Activated T-cell treated with anti-CD3 and anti-CD28 coated beads, Interleukin-2, amount 50 U/mL, for 24 hours (primary cell): ENCODE measurements around the gene METAP1.
"Not testable (repeated sequence)": the region's sequence is repeated elsewhere in the genome, so short reads cannot be mapped to it uniquely, and the experiment has no call there.

ENCODE experiments used
- DNase-seq: peaks from one replicate; pipeline ENCODE4 v3.0.0-alpha.2; 2020
- H3K27ac Mint-ChIP-seq: 2 replicates; pipeline ENCODE4 v1.8.0; 2020; ENCODE audit warnings: mild to moderate bottlenecking, mixed read lengths
- H3K27me3 Mint-ChIP-seq: 2 replicates; pipeline ENCODE4 v1.8.0; 2020; ENCODE audit warnings: mixed read lengths
- H3K36me3 Mint-ChIP-seq: 2 replicates; pipeline ENCODE4 v1.8.0; 2020; ENCODE audit warnings: low read depth, mixed read lengths
- H3K4me1 Mint-ChIP-seq: 2 replicates; pipeline ENCODE4 v1.8.0; 2020; ENCODE audit warnings: low read depth, mixed read lengths
- H3K4me3 Mint-ChIP-seq: 2 replicates; pipeline ENCODE4 v1.8.0; 2020; ENCODE audit warnings: mild to moderate bottlenecking, moderate library complexity, mixed read lengths
- H3K9me3 Mint-ChIP-seq: 2 replicates; pipeline ENCODE4 v1.8.0; 2020; ENCODE audit warnings: mixed read lengths

METAP1 gene

GRCh38 chr4:99088023-99088449 is 92.5 kb downstream of the METAP1 start:
- H3K36me3 Mint-ChIP-seq, result peaks cover 43% of the 10 kb centered on the region

GRCh38 chr4:99088481-99089365 is 93.2 kb downstream of the METAP1 start, which contains the start of gene ADH5:
ADH5 (minus strand) TSS chr4:99088788; CDS start chr4:99088700, 88 bp downstream.
- peak within 1 kb of the TSS; percentile 97 for H3K4me3 Mint-ChIP-seq
- peak within 1 kb of the TSS; percentile 97 for H3K27ac Mint-ChIP-seq
- H3K36me3 Mint-ChIP-seq, result peaks cover 36% of the 10 kb centered on the region
- peaks cover 46% of the 10 kb centered on the region for H3K4me1 Mint-ChIP-seq
- no peaks in the 10 kb centered on the region for H3K9me3 Mint-ChIP-seq
- DNase-seq, result peak; percentile 91
- no peaks in the 10 kb centered on the region for H3K27me3 Mint-ChIP-seq

More at GRCh38 chr4:99088023-99088449, 92.5 kb downstream of the METAP1 start:
- DNase-seq, result no peak
- Mint-ChIP-seq H3K27me3 (no peaks in the 10 kb centered on the region), H3K9me3 (no peaks in the 10 kb centered on the region), H3K27ac (peak overlapping the region; percentile 97), H3K4me1 (peaks cover 46% of the 10 kb centered on the region), H3K4me3 (peak overlapping the region; percentile 97)

- H3K36me3 Mint-ChIP-seq, result peaks cover 18% of the 10 kb centered on the region
- H3K4me3 Mint-ChIP-seq, result no peak overlapping the region
- H3K27ac Mint-ChIP-seq, result no peak overlapping the region
- H3K9me3 Mint-ChIP-seq, result no peaks in the 10 kb centered on the region
- no peak for DNase-seq
- no peaks in the 10 kb centered on the region for H3K27me3 Mint-ChIP-seq
- peaks cover 35% of the 10 kb centered on the region for H3K4me1 Mint-ChIP-seq
Observed at GRCh38 chr4:99090481-99091215, 95.1 kb downstream of the METAP1 start.

GRCh38 chr4:99091216-99091575 is 95.7 kb downstream of the METAP1 start:
- peaks cover 34% of the 10 kb centered on the region for H3K4me1 Mint-ChIP-seq
- no peak overlapping the region for H3K27ac Mint-ChIP-seq
- DNase-seq, result no peak
- H3K27me3 Mint-ChIP-seq, result no peaks in the 10 kb centered on the region
- no peaks in the 10 kb centered on the region for H3K9me3 Mint-ChIP-seq
- H3K36me3 Mint-ChIP-seq, result peaks cover 16% of the 10 kb centered on the region
- no peak overlapping the region for H3K4me3 Mint-ChIP-seq

- H3K4me3 Mint-ChIP-seq, H3K27me3 Mint-ChIP-seq, H3K9me3 Mint-ChIP-seq, H3K27ac Mint-ChIP-seq, DNase-seq: not testable (repeated sequence)
- Mint-ChIP-seq H3K4me1 (peaks cover 29% of the 10 kb centered on the region), H3K36me3 (peaks cover 14% of the 10 kb centered on the region)
Observed at GRCh38 chr4:99091841-99092240, 96.3 kb downstream of the METAP1 start.

DNA sequence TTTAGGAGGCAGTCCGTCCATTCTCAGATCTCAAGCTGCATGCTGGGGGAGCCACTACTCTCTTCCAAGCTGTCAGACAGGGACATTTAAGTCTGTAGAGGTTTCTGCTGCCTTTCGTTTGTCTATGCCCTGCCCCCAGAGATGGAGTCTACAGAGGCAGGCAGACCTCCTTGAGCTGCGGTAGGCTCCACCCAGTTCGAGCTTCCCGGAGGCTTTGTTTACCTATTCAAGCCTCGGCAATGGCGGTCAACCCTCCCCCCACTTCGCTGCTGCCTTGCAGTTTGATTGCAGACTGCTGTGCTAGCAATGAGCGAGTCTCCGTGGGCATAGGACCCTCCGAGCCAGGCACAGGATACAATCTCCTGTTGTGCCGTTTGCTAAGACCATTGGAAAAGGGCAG is 103.8 kb downstream of the METAP1 start:
- Mint-ChIP-seq H3K4me1 (no peaks in the 10 kb centered on the region), H3K27ac (no peak overlapping the region), H3K36me3 (no peaks in the 10 kb centered on the region), H3K9me3 (no peaks in the 10 kb centered on the region), H3K27me3 (peaks cover 2% of the 10 kb centered on the region), H3K4me3 (no peak overlapping the region)
- no peak for DNase-seq

GRCh38 chr4:99099814-99100213 is 104.3 kb downstream of the METAP1 start:
- DNase-seq, H3K27me3 Mint-ChIP-seq: not testable (repeated sequence)

GRCh38 chr4:99100876-99101275 is 105.4 kb downstream of the METAP1 start:
- Mint-ChIP-seq H3K4me1 (no peaks in the 10 kb centered on the region), H3K27me3 (peaks cover 2% of the 10 kb centered on the region), H3K27ac (no peak overlapping the region), H3K9me3 (no peaks in the 10 kb centered on the region), H3K4me3 (no peak overlapping the region), H3K36me3 (no peaks in the 10 kb centered on the region)
- no peak for DNase-seq

More at GRCh38 chr4:99099814-99100213, 104.3 kb downstream of the METAP1 start:
- not testable (repeated sequence) for H3K27ac Mint-ChIP-seq, H3K4me3 Mint-ChIP-seq, H3K4me1 Mint-ChIP-seq, H3K36me3 Mint-ChIP-seq, H3K9me3 Mint-ChIP-seq

DNA sequence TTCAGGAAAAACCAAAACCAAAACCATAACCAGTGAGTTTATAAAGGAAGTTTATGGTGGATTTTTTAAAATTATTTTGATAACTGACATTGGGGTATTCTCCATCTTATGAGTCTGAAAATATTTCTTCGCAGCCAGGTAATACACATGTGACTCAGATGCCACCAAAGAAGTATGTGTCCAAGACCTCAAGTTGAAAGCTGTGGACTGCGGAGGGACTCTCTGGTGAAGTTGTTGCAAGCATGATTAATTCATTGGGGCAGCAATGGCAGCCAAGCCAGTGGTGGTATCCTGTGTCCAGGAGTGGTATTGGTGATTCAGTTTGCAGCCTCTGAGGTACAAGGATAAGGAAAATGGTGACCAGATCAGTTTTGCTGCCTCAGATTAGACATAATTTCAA is 107.1 kb downstream of the METAP1 start:
- H3K36me3 Mint-ChIP-seq, result no peaks in the 10 kb centered on the region
- H3K27me3 Mint-ChIP-seq, result peaks cover 2% of the 10 kb centered on the region
- no peak overlapping the region for H3K27ac Mint-ChIP-seq
- DNase-seq, result no peak
- H3K9me3 Mint-ChIP-seq, result no peaks in the 10 kb centered on the region
- H3K4me1 Mint-ChIP-seq, result no peaks in the 10 kb centered on the region
- no peak overlapping the region for H3K4me3 Mint-ChIP-seq

GRCh38 chr4:99103166-99103565 is 107.6 kb downstream of the METAP1 start:
- H3K27me3 Mint-ChIP-seq, result peaks cover 2% of the 10 kb centered on the region
- no peaks in the 10 kb centered on the region for H3K9me3 Mint-ChIP-seq
- no peak overlapping the region for H3K4me3 Mint-ChIP-seq
- H3K36me3 Mint-ChIP-seq, result no peaks in the 10 kb centered on the region
- no peaks in the 10 kb centered on the region for H3K4me1 Mint-ChIP-seq
- DNase-seq, result no peak
- H3K27ac Mint-ChIP-seq, result no peak overlapping the region

- Mint-ChIP-seq H3K27ac (no peak overlapping the region), H3K36me3 (no peaks in the 10 kb centered on the region), H3K4me3 (no peak overlapping the region)
Observed at GRCh38 chr4:99104153-99104552, 108.6 kb downstream of the METAP1 start.

GRCh38 chr4:99109286-99109685 is 113.8 kb downstream of the METAP1 start:
- H3K9me3 Mint-ChIP-seq, H3K27ac Mint-ChIP-seq, H3K4me1 Mint-ChIP-seq, H3K4me3 Mint-ChIP-seq, DNase-seq, H3K36me3 Mint-ChIP-seq, H3K27me3 Mint-ChIP-seq: not testable (repeated sequence)

More at GRCh38 chr4:99104153-99104552, 108.6 kb downstream of the METAP1 start:
- DNase-seq, result no peak
- Mint-ChIP-seq H3K4me1 (no peaks in the 10 kb centered on the region), H3K9me3 (no peaks in the 10 kb centered on the region), H3K27me3 (peaks cover 2% of the 10 kb centered on the region)
